ENCODE data around the gene SH3PXD2A. TPM values are rescaled to one million over a fixed set of nuclear protein-coding genes. Genes with fewer than 3 reads are reported as not detected.

SH3PXD2A gene
- total RNA-seq, 2 experiments from 2014 or later: 6.7 to 7.7 TPM

GRCh38 chr10:103683851-103684250 lies 171.5 kb downstream of the SH3PXD2A start:
- no peaks in the 10 kb centered on the region for H3K9me3 Mint-ChIP-seq (ENCODE audit: low read depth)
- DNase-seq (no peak), ATAC-seq (no peak)
- H3K4me3 Mint-ChIP-seq: no peak overlapping the region
- peaks cover 6% of the 10 kb centered on the region for H3K4me1 Mint-ChIP-seq
- no peaks in the 10 kb centered on the region for H3K36me3 Mint-ChIP-seq (ENCODE audit: low read depth)
- no peaks in the 10 kb centered on the region for H3K27me3 Mint-ChIP-seq
- ChIA-PET CTCF (interaction anchor here (0.7 to 1.2 kb wide), 2 partner anchors 12 to 78 kb away, joined by 3 to 7 read pairs; no protein-coding TSS in a partner anchor), POLR2A (no interaction called here)
- no peak overlapping the region for H3K27ac Mint-ChIP-seq
- intact Hi-C loops (cut with DNase I, micrococcal nuclease): no loop called here

- no peaks in the 10 kb centered on the region for H3K9me3 Mint-ChIP-seq (ENCODE audit: low read depth)
- H3K4me1 Mint-ChIP-seq: peaks cover 18% of the 10 kb centered on the region
- ChIA-PET CTCF (interaction anchor here (0.6 to 1.0 kb wide), 3 partner anchors 69 to 281 kb away, joined by 3 to 4 read pairs (median 3); no protein-coding TSS in a partner anchor), POLR2A (no interaction called here)
- intact Hi-C loops (cut with DNase I, micrococcal nuclease): no loop called here
- H3K4me3 Mint-ChIP-seq: no peak overlapping the region
- DNase-seq (no peak), ATAC-seq (no peak)
- H3K36me3 Mint-ChIP-seq (ENCODE audit: low read depth): no peaks in the 10 kb centered on the region
- no peaks in the 10 kb centered on the region for H3K27me3 Mint-ChIP-seq
- H3K27ac Mint-ChIP-seq: no peak overlapping the region
Observed at GRCh38 chr10:103682631-103683030, 172.7 kb downstream of the SH3PXD2A start.

GRCh38 chr10:103681617-103682399 lies 173.6 kb downstream of the SH3PXD2A start:
- ATAC-seq: no peak
- CTCF ChIA-PET: no interaction called here
- intact Hi-C loops (cut with DNase I, micrococcal nuclease): no loop called here

GRCh38 chr10:103680869-103681236 lies 174.5 kb downstream of the SH3PXD2A start:
- H3K27me3 Mint-ChIP-seq: no peaks in the 10 kb centered on the region
- peaks cover 20% of the 10 kb centered on the region for H3K4me1 Mint-ChIP-seq
- no peaks in the 10 kb centered on the region for H3K9me3 Mint-ChIP-seq (ENCODE audit: low read depth)
- H3K4me3 Mint-ChIP-seq: no peak overlapping the region
- ChIA-PET CTCF (no interaction called here), POLR2A (no interaction called here)
- H3K27ac Mint-ChIP-seq: no peak overlapping the region
- intact Hi-C loops (cut with DNase I, micrococcal nuclease): no loop called here
- ATAC-seq (no peak), DNase-seq (no peak)
- no peaks in the 10 kb centered on the region for H3K36me3 Mint-ChIP-seq (ENCODE audit: low read depth)

More at GRCh38 chr10:103681617-103682399, 173.6 kb downstream of the SH3PXD2A start:
- no peak overlapping the region for H3K27ac Mint-ChIP-seq
- peaks cover 20% of the 10 kb centered on the region for H3K4me1 Mint-ChIP-seq
- no peak for DNase-seq
- H3K9me3 Mint-ChIP-seq (ENCODE audit: low read depth): no peaks in the 10 kb centered on the region
- H3K36me3 Mint-ChIP-seq (ENCODE audit: low read depth): no peaks in the 10 kb centered on the region
- no peak overlapping the region for H3K4me3 Mint-ChIP-seq
- H3K27me3 Mint-ChIP-seq: no peaks in the 10 kb centered on the region
- POLR2A ChIA-PET: no interaction called here

- no peak for DNase-seq
- ChIA-PET CTCF (interaction anchor here (0.9 kb wide), 1 partner anchor 263 kb away, joined by 3 read pairs; no protein-coding TSS in a partner anchor), POLR2A (no interaction called here)
- ATAC-seq: no peak
- H3K4me3 Mint-ChIP-seq: no peak overlapping the region
- H3K27ac Mint-ChIP-seq: no peak overlapping the region
- no peaks in the 10 kb centered on the region for H3K36me3 Mint-ChIP-seq (ENCODE audit: low read depth)
- intact Hi-C loops (cut with DNase I, micrococcal nuclease): loop anchor here (2.0 to 5.0 kb wide), 2 partner anchors 184 to 1047 kb away; no protein-coding TSS in a partner anchor
- H3K9me3 Mint-ChIP-seq (ENCODE audit: low read depth): no peaks in the 10 kb centered on the region
- H3K27me3 Mint-ChIP-seq: no peaks in the 10 kb centered on the region
- H3K4me1 Mint-ChIP-seq: peaks cover 20% of the 10 kb centered on the region
Observed at GRCh38 chr10:103679096-103679790, 176.1 kb downstream of the SH3PXD2A start.

GRCh38 chr10:103678178-103678526 lies 177.2 kb downstream of the SH3PXD2A start:
- ChIA-PET CTCF (interaction anchor here (0.9 kb wide), 2 partner anchors 12 to 21 kb away, joined by 3 read pairs; no protein-coding TSS in a partner anchor), POLR2A (interaction anchor here (0.6 kb wide), 1 partner anchor 443 kb away, joined by 4 read pairs; no protein-coding TSS in a partner anchor)
- Mint-ChIP-seq H3K4me1 (peaks cover 20% of the 10 kb centered on the region), H3K36me3 (ENCODE audit: low read depth) (no peaks in the 10 kb centered on the region), H3K27me3 (no peaks in the 10 kb centered on the region), H3K9me3 (ENCODE audit: low read depth) (no peaks in the 10 kb centered on the region), H3K4me3 (peak overlapping the region; percentile 72), H3K27ac (peak overlapping the region; percentile 90)
- ATAC-seq (peak; percentile 99), DNase-seq (peak; percentile 91)
- intact Hi-C loops (cut with DNase I, micrococcal nuclease): loop anchor here (1.0 to 5.0 kb wide), 4 partner anchors 18 to 1046 kb away; no protein-coding TSS in a partner anchor

- Mint-ChIP-seq H3K4me3 (peak overlapping the region; percentile 72), H3K27ac (peak overlapping the region; percentile 90), H3K9me3 (ENCODE audit: low read depth) (no peaks in the 10 kb centered on the region), H3K27me3 (no peaks in the 10 kb centered on the region), H3K36me3 (ENCODE audit: low read depth) (no peaks in the 10 kb centered on the region), H3K4me1 (peaks cover 20% of the 10 kb centered on the region)
- ATAC-seq (no peak), DNase-seq (no peak)
- POLR2A ChIA-PET: no interaction called here
- intact Hi-C loops (cut with DNase I, micrococcal nuclease): loop anchor here (1.0 to 5.0 kb wide), 4 partner anchors 17 to 1045 kb away; no protein-coding TSS in a partner anchor
- CTCF ChIA-PET: interaction anchor here (0.9 kb wide), 2 partner anchors 12 to 21 kb away, joined by 3 read pairs; no protein-coding TSS in a partner anchor
Observed at GRCh38 chr10:103677486-103678177, 177.7 kb downstream of the SH3PXD2A start.

- H3K36me3 Mint-ChIP-seq (ENCODE audit: low read depth): no peaks in the 10 kb centered on the region
- H3K27ac Mint-ChIP-seq: no peak overlapping the region
- H3K9me3 Mint-ChIP-seq (ENCODE audit: low read depth): no peaks in the 10 kb centered on the region
- intact Hi-C loops (cut with DNase I, micrococcal nuclease): loop anchor here in 1 of 2 experiments (5.0 kb wide), 1 partner anchor 1045 kb away; no protein-coding TSS in a partner anchor
- ChIA-PET POLR2A (no interaction called here), CTCF (no interaction called here)
- ATAC-seq (no peak), DNase-seq (no peak)
- H3K4me3 Mint-ChIP-seq: no peak overlapping the region
- H3K4me1 Mint-ChIP-seq: peaks cover 20% of the 10 kb centered on the region
- no peaks in the 10 kb centered on the region for H3K27me3 Mint-ChIP-seq
Observed at GRCh38 chr10:103676851-103677417, 178.4 kb downstream of the SH3PXD2A start.

GRCh38 chr10:103676058-103676785 lies 179.2 kb downstream of the SH3PXD2A start:
- Mint-ChIP-seq H3K4me3 (no peak overlapping the region), H3K36me3 (ENCODE audit: low read depth) (no peaks in the 10 kb centered on the region), H3K27me3 (no peaks in the 10 kb centered on the region), H3K9me3 (ENCODE audit: low read depth) (no peaks in the 10 kb centered on the region), H3K4me1 (peaks cover 20% of the 10 kb centered on the region), H3K27ac (no peak overlapping the region)
- CTCF ChIA-PET: interaction anchor here (0.6 kb wide), 1 partner anchor 35 kb away, joined by 3 read pairs; no protein-coding TSS in a partner anchor
- intact Hi-C loops (cut with DNase I, micrococcal nuclease): loop anchor here in 1 of 2 experiments (5.0 kb wide), 1 partner anchor 1044 kb away; no protein-coding TSS in a partner anchor
- ATAC-seq: no peak
- POLR2A ChIA-PET: no interaction called here
- DNase-seq: no peak

GRCh38 chr10:103673606-103674005 lies 181.8 kb downstream of the SH3PXD2A start:
- H3K27me3 Mint-ChIP-seq: no peaks in the 10 kb centered on the region
- ChIA-PET POLR2A (no interaction called here), CTCF (no interaction called here)
- no peak overlapping the region for H3K27ac Mint-ChIP-seq
- DNase-seq (no peak), ATAC-seq (no peak)
- no peak overlapping the region for H3K4me3 Mint-ChIP-seq
- H3K4me1 Mint-ChIP-seq: peaks cover 18% of the 10 kb centered on the region
- intact Hi-C loops (cut with DNase I, micrococcal nuclease): no loop called here
- H3K36me3 Mint-ChIP-seq (ENCODE audit: low read depth): no peaks in the 10 kb centered on the region
- no peaks in the 10 kb centered on the region for H3K9me3 Mint-ChIP-seq (ENCODE audit: low read depth)

Data from activated CD4-positive, alpha-beta T cell treated with anti-CD3 and anti-CD28 coated beads for 36 hours (primary cell).